ENCODE results near the gene F2RL3. TPM values are rescaled to one million over a fixed set of nuclear protein-coding genes. Genes with fewer than 3 reads are reported as not detected.

F2RL3 gene
- total and polyA plus RNA-seq, 9 of the 15 experiments (the other 6 are each of a cell fraction or from before 2014, with no cell fraction given) = 1.4 to 27.6 (median 11.9) TPM

GRCh38 chr19:16888629-16889365 lies at the start of gene F2RL3 (continued):
- TF ChIP-seq FOXO4 (CRISPR knock-in tag; IDR thresholded peaks at IDR 0.05) (no peak; the same call in 1 of the 2 replicates), SMARCC2 (IDR thresholded peaks at IDR 0.05; ENCODE audit: low read depth) (no peak), ZNF280A (IDR thresholded peaks at IDR 0.05; ENCODE audit: low read depth, partially characterized antibody) (no peak), TFE3 (CRISPR knock-in tag; IDR thresholded peaks at IDR 0.05) (no peak), PRMT5 (CRISPR knock-in tag; IDR thresholded peaks at IDR 0.05) (no peak), ZNF121 (CRISPR knock-in tag; conservative IDR thresholded peaks at IDR 0.05) (no peak), BRD9 (IDR thresholded peaks at IDR 0.05; ENCODE audit: low read depth, partially characterized antibody) (no peak), ZBTB7A (IDR thresholded peaks at IDR 0.05; ENCODE audit: borderline replicate concordance, control insufficient read depth, low read depth, low read length) (peak; percentile 84), HOMEZ (CRISPR knock-in tag; IDR thresholded peaks at IDR 0.05) (no peak), AFF1 (IDR thresholded peaks at IDR 0.05; ENCODE audit: low read depth in 1 of 2, partially characterized antibody in 2 of 2) (peak in 1 of 2 experiments; percentile 15), MXI1 (IDR thresholded peaks at IDR 0.05; ENCODE audit: low read depth, low read length) (no peak), BCOR (IDR thresholded peaks at IDR 0.05) (no peak), ZNF584 (CRISPR knock-in tag; IDR thresholded peaks at IDR 0.05; ENCODE audit: low read depth) (peak; percentile 66; the same call in 1 of the 2 replicates), GTF2E2 (tag; IDR thresholded peaks at IDR 0.05) (0 out of 2 replicates have a peak, but pooled peaks have one; percentile 54)
